HUDEP-2 (cell line): ENCODE results near the gene RAB39B.
"Not testable (repeated sequence)": the region's sequence is repeated elsewhere in the genome, so short reads cannot be mapped to it uniquely, and the experiment has no call there.

ENCODE experiments used
- DNase-seq, 76 experiments: peaks; one replicate each; lab custom pipeline; 2025; ENCODE audit not compliant: unreplicated experiment in 76 of 76; lab: John Stamatoyannopoulos, UW

RAB39B gene, protein sequence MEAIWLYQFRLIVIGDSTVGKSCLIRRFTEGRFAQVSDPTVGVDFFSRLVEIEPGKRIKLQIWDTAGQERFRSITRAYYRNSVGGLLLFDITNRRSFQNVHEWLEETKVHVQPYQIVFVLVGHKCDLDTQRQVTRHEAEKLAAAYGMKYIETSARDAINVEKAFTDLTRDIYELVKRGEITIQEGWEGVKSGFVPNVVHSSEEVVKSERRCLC

DNA sequence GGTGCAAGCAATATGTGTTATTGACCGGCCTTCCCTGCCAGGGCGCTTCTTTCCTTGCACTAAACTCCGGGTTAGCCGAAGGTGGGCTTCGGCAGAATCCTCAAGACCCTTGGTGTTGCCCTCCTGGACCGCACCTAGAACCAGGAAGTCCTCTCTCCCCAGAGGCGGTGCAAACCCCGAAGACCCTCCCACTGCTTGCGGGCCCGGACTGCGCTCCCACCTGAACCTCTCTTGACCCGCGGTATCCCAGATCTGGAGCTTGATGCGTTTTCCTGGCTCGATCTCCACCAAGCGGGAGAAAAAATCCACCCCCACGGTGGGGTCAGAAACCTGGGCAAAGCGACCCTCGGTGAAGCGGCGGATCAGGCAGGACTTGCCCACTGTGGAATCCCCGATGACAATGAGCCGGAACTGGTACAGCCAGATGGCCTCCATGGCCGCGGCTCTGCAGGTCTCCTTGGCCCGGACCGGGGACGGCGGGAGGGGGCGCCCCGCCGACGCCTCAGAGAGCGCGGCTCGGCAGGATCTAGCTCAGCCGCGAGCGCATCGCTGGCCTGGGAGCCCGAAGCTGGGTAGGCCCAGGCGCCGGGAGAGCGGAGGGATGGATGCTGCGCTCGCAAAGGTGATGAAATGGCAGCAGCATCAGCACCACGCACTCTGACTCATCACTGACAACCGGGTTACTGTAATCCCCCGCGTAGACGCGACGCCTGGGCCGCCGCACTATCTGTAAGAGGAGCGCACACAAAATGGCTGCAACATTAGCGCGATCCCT is at the start of gene RAB39B:
Gene RAB39B, minus strand, starts transcription at position 638 of the 775 bp plus-strand sequence. Its CDS starts 203 bp downstream, at position 435.
- DNase-seq, result peak in 44 of 76 experiments; percentile 0 to 51 (median 20)

DNA sequence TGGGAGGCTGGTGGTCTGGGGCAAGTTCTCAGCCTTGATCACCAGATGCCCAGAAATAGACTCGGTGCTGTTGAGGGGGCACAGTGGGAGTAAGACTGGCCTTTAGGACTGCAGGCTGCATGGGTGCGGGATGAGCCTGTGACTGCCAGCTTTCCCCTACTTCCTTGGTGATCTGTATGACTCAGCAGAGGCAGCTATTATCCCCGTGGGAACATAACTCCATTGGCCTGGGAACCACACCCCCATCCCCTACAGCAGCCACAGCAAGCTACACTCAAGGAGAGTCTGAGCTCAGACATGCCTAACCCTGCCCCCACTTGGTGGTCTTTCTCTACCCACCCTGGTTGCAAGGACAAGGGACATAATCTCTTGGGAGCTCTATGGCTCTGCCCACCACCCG is 49.5 kb upstream of the RAB39B start:
- DNase-seq, result no peak

DNA sequence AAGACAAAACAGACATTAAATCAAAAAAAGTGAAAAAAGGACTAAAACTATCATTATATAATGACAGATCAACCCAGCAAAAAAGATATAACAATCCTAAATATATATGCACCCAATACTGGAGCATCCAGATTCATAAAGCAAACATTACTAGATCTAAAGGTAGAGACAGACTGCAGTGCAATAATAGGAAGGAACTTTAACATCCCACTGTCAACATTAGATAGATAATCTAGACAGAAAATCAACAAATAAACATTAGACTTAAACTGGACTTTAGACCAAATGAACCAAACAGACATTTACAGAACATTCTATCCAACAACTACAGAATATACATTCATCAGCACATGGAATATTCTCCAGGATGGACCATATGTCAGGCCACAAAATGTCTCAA is 29.5 kb upstream of the RAB39B start:
- DNase-seq, result no peak

DNA sequence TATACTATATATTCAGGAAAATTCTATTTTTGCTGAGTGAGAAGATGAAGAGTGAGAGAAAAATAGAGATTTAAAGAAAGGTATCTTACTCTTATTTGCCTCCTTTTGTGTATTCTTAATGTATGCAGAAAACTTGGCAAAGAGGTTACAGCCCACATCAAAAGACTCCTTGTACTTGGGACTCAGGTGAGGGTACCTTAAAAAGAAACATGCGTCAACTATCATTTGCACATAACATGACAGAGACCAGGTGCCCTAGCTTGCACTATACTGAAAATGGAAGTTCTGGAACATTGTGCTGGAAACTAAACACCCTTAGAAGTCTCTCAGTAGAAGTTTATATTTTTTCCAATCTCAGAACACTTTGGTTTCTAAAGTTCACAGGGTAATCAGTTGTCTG is 15.6 kb upstream of the RAB39B start:
- no peak for DNase-seq

DNA sequence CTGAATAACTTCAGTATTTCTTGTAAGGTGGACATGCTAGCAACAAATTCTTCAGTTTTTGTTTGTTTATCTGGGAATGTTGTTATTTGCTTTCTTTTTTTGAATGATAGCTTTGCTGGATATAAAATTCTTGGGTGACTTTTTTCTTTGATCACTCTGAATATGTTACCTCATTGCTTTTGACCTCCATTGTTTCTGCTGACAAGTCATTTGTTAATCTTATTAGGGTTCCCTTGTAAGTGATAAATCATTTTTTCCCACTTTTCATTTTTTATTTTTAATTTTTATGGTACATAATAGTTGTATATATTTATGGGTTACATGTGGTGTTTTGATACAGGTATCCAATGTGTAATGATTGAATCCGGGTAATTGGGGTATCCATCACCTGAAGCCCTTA is 6.7 kb upstream of the RAB39B start:
- no peak for DNase-seq

DNA sequence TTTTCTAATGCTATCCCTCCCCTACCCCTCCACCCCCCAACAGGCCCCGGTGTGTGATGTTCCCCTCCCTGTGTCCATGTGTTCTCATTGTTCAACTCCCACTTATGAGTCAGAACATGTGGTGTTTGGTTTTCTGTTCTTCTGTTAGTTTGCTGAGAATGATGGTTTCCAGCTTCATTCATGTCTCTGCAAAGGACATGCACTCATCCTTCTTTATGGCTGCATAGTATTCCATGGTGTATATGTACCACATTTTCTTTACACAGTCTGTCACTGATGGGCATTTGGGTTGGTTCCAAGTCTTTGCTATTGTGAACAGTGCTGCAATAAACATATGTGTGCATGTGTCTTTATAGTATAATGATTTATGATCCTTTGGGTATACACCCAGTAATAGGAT is 3.7 kb upstream of the RAB39B start:
- DNase-seq, result not testable (repeated sequence)

DNA sequence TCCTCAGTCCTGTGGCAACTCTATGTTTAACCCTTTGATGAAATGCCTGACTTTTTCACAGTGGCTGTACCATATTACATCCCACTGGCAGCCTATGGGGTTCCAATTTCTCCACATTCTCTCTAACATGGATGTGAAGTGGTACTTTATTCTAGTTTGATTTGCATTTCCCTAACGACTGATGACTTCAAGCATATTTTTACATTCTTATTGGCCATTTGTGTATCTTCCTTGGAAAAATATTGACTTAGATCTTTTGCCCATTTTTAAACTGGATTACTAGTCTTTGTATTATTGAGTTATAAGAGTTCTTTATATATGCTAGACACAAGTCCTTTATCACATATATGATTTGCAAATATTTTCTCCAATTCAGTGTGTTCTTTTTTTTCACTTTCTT is 2.1 kb upstream of the RAB39B start:
- no peak for DNase-seq

DNA sequence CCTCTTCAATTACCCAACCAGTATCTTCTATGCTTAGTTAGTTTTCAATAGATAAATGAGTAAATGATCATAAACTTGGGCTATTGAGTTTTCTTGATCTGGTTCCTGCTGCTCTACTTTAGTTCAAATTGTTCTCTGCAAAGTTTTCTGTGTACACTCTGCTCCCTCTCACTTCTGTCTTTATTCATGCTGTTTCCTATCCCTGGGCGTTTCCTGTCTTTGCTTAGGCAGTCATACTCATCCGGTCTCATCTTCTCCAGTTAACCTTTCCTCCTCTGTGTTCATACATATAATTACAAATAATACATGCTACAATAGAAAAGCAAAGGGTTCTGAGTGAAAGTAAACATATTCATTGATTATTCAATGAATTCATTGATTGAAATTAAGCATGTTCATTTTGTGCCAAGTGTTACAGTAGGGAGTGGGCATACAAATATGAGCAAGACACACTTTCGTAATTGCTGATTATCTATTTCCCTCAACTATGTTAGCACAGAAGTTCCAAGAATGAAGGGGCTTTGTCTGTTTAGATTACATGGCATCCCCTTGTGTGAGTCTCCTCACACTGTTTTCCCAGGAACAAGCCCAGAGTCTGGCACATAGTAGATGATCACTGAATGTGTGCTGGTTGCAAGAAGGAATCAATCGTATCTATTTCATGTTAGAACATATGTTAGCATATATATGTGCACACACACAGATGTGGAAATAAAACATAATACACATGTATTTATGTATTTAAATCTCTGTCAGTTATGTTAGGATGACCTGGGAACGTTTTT is 1.1 kb downstream of the RAB39B start:
- DNase-seq, result no peak

DNA sequence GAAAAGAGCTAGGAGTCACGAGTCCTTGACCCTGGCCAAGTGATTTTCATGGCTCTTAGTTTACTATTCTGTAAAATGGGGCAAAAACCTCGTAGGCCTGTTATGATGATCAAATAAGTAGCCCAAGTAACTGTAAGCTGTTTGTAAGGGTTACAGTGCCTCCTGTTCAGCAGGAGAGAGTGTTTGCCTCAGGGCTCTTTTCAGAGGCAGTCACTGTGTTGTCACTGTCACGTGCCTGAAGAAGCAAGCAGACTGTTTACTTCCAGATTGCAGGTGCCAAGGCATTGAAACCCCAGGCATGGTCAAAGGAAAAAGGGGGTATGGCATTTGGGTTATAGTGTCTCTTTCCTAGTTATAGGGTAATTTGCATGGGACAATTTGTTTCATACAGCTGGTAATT is 4.5 kb downstream of the RAB39B start:
- DNase-seq, result no peak

DNA sequence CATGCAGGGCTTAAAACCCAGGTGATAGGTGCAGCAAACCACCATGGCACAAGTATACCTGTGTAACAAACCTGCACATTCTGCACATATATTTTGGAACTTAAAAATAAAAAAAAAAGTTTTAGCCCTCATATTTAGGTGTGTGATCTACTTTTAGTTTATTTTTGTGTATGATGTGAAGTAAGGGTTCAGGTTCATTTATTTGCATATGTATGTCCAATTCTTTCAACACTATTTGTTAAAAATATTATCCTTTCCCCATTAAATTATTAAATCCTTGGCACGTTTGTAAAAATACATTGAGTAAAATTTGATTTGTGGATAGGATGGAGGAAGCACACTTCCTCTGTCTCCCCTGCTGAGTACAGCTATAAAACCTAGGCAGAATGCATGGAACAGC is 12.9 kb downstream of the RAB39B start:
- no peak for DNase-seq

DNA sequence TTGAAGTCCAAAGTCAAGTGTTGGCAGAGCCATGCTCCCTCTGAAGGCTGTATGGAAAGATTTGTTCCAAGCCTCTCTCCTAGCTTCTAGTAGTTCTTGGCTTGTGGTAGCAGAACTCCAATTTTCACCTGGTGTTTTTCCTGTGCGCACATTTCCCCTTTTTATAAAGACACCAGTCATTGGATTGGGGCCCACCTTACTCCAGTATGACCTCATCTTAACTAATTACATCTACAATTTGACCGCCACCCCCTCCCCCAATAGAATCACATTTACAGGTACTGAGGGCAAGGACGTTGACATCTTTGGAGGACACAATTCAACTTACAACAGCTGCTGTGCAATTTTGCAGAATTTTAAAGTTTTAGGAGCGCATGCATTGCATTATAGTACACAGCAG is 16.8 kb downstream of the RAB39B start:
- no peak for DNase-seq

DNA sequence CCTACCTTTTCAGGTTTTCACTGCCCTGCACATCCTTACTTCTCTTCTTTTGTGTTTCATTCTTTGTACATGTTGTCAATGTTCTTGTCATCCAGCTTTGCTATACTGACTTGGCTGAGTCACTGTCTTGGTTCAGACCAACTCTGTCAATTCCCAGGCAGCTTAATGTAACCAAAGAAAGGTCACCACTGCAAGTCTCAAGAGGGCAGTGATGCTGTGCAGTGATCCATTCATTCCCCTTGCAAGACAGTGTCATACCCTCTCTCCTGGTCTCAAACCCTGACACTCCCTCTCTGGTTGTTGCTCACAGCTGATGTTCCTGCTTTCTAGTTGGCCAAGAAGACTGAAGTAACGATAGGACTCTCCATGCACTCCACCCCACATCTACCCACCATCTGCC is 17.5 kb downstream of the RAB39B start:
- no peak for DNase-seq

DNA sequence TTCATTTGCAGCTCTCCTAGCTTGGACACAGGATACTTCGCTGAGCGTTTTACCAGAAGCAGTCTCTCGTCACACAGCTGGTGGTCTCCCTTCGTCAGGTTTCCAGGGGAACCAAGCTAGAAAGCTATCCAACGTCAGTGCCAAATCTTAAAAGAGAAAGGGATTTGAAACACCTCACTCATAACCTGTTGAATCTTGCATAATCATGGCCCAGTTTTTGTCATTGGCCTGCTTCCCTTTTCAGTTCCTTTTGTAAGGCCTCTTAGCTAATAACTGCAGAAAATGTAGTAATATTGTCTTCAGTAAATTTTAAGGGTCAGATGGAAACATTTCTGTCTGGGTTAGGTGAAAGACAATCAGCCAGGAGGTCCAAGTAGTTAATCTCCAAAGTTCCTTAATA is 22.0 kb downstream of the RAB39B start:
- no peak for DNase-seq

DNA sequence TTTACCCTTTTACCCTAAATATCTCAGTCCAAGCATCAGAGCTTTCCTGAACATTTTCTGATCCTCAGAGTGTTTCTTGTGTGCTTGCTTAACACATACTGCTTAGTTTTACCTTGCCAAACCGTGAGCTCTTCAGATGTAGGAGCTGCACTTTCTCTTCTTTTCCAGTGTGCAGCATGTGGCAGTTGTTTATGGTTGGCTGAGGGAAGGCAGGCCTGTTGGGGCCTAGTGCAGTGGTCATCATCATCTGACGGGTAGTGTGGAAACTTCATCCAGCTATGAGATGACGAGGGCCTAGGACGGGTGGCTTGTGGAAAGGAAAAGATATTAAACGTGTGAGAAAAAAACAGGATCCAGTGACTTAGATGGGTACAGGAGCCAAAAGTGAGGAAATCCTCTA is 26.6 kb downstream of the RAB39B start:
- DNase-seq, result no peak

DNA sequence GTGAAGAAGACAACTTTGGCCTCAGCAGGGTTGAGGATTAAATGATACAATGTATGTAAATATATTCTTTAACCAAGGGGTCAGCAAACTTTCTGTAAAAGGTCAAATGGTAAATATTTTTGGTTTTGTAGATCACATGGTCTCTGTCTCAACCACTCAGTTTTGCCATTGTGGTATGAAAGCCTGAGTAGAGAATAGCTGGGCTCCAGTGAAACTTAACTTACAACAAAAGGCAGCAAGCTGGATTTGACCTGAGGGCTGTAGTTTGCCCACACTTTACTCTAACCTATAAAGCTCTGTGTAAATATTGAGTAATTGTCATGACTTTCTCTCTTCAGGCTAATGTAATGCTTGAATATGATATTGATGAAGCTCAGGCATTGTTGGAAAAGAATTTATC is 28.4 kb downstream of the RAB39B start:
- no peak for DNase-seq

DNA sequence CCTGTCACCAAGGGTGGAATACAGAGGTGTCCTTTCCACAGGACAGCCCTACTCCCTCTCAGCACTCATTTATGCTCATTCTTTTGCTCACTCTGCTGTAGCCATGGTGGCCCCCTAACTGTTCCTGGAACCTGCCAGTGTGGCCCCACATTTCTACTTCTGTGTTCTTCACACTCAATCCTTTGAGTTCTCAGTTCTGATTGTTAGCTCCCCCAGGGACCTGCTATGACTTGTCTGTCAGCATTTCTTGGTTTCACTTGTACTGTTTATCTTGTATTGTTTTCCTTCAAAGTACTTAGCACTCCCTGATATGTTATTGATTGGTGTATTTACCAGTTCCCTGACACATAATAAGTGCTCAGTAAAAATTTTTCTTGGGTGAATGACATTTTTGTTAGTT is 33.1 kb downstream of the RAB39B start:
- no peak for DNase-seq

DNA sequence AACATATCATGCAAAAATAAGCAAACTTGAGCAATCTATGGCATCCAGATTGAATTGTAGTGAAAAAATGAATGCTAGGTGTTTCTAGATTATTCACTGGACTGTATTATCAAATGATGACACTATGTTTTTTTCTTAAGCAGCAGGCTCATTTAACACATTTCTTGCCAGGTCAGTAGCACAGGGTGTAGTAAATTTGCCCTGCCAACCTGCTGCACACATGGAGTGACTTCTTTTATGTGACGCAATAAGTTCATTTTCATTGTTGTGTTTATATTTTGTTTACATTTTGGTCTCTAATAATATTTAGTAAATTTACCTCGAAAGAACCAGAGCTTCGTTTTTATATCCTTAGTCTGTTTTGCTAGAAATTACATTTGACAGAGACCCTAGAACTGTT is 38.5 kb downstream of the RAB39B start:
- no peak for DNase-seq

DNA sequence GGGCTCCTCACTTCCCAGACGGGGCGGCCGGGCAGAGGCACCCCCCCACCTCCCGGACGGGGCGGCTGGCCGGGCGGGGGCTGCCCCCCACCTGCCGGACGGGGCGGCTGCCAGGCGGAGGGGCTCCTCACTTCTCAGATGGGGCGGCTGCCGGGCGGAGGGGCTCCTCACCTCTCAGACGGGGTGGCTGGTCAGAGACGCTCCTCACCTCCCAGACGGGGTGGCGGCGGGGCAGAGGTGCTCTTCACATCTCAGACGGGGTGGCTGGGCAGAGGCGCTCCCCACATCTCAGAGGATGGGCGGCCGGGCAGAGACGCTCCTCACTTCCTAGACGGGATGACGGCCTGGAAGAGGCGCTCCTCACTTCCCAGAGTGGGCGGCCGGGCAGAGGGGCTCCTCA is 40.5 kb downstream of the RAB39B start:
- not testable (repeated sequence) for DNase-seq

DNA sequence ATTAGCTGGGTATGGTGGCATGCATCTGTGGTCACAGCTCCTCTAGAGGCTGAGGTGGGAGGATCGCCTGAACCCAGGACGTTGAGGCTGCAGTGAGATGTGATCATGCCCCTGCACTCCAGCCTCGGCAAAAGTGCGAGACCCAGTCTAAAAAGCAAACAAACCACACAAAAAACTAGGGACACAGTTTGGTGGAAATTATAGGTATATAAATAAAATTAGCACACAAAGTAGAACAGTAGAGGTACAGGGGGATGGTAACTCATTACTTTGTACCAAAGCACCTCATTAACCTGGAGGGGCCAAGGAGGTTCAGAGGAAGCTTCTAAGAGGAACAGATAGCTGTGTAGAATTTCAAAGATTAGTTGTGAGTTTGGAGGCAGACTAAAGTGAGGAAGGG is 42.9 kb downstream of the RAB39B start:
- no peak for DNase-seq

DNA sequence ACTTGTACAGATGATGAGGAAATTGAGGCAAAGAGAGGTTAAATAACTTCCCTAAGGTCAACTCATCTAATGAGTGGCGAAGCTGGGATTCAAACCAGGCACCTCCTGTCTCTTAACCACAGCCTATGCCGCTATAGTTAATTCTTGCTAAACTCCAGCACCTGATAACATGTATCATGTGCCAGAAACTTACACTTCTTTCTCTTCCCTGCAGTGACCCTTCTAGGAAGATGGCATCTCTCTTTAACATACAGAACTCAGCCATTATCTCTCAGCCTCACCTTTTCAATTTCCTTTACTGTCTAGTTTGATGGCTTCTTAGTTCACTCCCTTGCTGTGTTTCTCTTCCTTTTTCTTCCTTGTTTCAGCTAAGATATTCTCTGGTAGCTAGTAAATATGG is 45.5 kb downstream of the RAB39B start:
- peak in 33 of 76 experiments; percentile 3 to 71 (median 28) for DNase-seq

DNA sequence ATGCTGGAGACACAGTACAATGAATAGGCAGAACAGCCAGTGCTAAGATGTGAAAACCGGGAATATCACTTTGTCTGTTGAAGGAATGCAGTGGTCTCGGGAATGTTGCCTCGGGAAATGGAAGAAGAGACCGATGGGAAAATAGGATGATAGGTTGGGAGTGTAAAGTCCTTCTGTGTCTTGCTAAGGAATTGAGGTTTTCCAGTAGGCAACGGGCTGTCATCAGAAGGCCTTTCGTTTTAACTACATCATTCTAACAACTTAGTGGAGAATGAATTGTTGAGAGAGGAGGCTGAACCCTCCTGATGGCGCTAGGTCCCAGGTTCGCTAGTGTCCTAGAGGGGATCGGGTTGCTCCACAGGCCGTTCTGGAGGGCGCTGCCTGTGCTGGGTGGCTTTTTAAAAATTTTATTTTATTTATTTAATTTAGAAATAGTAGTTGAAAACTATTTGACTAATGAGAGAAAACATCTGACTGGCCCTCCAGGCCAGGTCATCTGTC is 47.3 kb downstream of the RAB39B start:
- peak in 2 of 76 experiments; percentile 5 to 7 for DNase-seq
